ENCODE data around the gene SPNS3. TPM values are rescaled to one million over a fixed set of nuclear protein-coding genes. Genes with fewer than 3 reads are reported as not detected.

SPNS3 gene
- total RNA-seq, 2 experiments from 2014 or later, result 51.2 to 54.6 TPM

DNA sequence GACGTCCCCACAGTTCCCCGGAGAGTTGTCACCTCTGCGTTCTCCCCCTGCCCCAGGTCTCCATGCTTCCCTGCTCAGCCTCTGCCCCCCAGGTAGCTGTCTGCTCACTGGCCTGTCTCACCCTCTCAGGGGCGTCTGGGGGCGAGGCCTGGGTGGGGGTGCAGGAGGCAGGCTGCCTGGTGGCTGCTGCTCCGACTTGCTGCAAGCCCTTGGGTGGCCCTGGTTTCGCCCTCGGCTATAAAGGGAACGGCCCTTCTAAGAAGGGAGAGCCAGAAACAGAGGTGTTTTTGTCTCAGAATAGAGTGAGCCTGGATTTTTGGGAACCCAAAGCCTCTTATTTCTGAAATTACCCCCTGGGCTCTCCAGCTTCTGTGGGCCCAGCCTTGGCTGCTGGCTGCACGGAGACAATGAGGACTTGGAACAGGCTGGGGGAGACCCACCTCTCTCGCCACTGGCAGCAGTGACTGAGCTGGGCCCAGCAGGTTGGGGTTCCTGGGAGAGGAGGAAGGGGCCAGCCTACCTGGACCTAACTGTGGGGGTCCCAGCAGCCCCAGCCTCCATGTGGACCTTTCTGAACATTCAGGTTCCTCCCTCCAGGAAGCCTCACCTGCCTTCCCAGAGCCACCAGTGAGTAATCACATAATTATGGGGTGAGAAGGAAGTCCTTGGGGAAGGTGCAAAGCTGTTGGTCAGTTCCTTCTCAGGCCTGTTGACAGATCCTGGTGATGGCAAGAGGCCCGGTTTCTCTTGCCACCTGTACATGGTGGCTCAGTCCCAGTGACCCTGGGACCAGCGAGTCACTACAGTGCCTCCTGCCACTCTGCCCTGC lies 49.5 kb downstream of the SPNS3 start:
- intact Hi-C loops (cut with micrococcal nuclease; ENCODE audit: unreplicated experiment), result no loop called here
- TF ChIP-seq CTCF (conservative IDR thresholded peaks at IDR 0.05; ENCODE audit: low read length), result no peak
- CTCF ChIA-PET (ENCODE audit: unreplicated experiment), result no interaction called here

DNA sequence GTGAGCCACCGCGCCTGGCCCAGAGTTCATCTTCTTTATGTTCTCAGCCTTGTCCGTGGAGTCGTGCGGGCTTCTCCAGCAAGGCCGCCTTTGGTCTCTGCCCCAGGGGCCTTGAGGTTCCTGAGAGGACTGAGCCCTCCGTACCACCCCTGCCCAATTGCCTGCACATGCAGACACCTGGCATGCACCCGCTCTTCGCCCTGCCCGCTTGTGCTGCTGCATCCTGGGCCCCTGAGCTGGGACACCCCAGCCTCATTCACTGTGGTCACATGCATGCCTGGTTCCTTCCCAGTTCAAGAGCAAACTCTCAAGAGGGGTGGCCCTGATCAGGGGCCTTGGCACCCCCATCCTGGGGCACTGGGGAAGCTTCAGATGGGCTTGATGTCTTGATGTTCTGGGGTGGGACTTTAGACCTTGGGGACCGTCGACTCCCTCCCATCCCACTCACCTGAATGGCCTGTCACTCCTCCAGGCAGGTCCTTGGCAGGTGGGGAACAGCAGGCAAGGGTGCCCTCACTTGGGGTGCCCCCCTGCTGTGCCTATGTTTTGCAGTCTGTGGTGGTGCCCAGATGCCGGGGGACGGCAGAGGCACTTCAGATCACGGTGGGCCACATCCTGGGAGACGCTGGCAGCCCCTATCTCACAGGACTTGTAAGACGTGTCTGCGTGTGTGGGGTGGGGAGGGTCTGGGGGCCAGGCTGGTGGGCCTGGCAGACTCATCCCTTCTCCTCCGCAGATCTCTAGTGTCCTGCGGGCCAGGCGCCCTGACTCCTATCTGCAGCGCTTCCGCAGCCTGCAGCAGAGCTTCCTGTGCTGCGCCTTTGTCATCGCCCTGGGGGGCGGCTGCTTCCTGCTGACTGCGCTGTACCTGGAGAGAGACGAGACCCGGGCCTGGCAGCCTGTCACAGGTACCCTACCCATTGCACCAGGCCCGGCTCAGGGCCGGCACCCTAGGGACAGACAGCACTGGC lies 52.2 kb downstream of the SPNS3 start:
- H3K4me3 ChIP-seq (ENCODE audit: low read depth, low read length, poor library complexity, severe bottlenecking), result no peak overlapping the region
- DNase-seq (ENCODE audit: low spot score), result no peak
- H3K36me3 ChIP-seq (ENCODE audit: insufficient read depth, low read length), result no peaks in the 10 kb centered on the region
- H3K79me2 ChIP-seq (ENCODE audit: insufficient read depth, low read depth, low read length), result no peaks in the 10 kb centered on the region
- BruUV-seq (replicated peaks), result no TSS peak
- H4K20me1 ChIP-seq (ENCODE audit: insufficient read depth, low read length), result no peaks in the 10 kb centered on the region
- no peak overlapping the region for H3K27ac ChIP-seq (ENCODE audit: low read depth, low read length, poor library complexity, severe bottlenecking)
- TF ChIP-seq CTCF (conservative IDR thresholded peaks at IDR 0.05; ENCODE audit: low read length), result no peak
- TF ChIP-seq EZH2phosphoT487 (IDR thresholded peaks at IDR 0.05; ENCODE audit: borderline replicate concordance, low read depth, low read length), result no peak
- H2AFZ ChIP-seq (ENCODE audit: low read length), result no peak overlapping the region
- intact Hi-C loops (cut with micrococcal nuclease; ENCODE audit: unreplicated experiment), result no loop called here
- ChIA-PET CTCF (ENCODE audit: unreplicated experiment) (no interaction called here), POLR2A (no interaction called here)
- H3K4me2 ChIP-seq (ENCODE audit: low read length), result no peak overlapping the region
- no peaks in the 10 kb centered on the region for H3K9me2 ChIP-seq (ENCODE audit: insufficient read depth, low read length)
- no peaks in the 10 kb centered on the region for H3K9me3 ChIP-seq (ENCODE audit: low read length)
- peaks cover 8% of the 10 kb centered on the region for H3K4me1 ChIP-seq (ENCODE audit: insufficient read depth, low read length, poor library complexity, severe bottlenecking)

More for the DNA sequence above, 49.5 kb downstream of the SPNS3 start:
- Histone ChIP-seq H3K36me3 (ENCODE audit: insufficient read depth, low read length) (no peaks in the 10 kb centered on the region), H3K79me2 (ENCODE audit: insufficient read depth, low read depth, low read length) (no peaks in the 10 kb centered on the region), H3K9me2 (ENCODE audit: insufficient read depth, low read length) (no peaks in the 10 kb centered on the region), H4K20me1 (ENCODE audit: insufficient read depth, low read length) (no peaks in the 10 kb centered on the region), H3K9me3 (ENCODE audit: low read length) (no peaks in the 10 kb centered on the region), H3K27ac (ENCODE audit: low read depth, low read length, poor library complexity, severe bottlenecking) (no peak overlapping the region), H3K4me3 (ENCODE audit: low read depth, low read length, poor library complexity, severe bottlenecking) (no peak overlapping the region), H3K4me2 (ENCODE audit: low read length) (no peak overlapping the region), H2AFZ (ENCODE audit: low read length) (no peak overlapping the region), H3K4me1 (ENCODE audit: insufficient read depth, low read length, poor library complexity, severe bottlenecking) (peaks cover 15% of the 10 kb centered on the region)
- POLR2A ChIA-PET, result no interaction called here
- BruUV-seq (replicated peaks), result no TSS peak
- no peak for DNase-seq (ENCODE audit: low spot score)

All from OCI-LY7 (cell line).